ENCODE measurements around the gene MAP9.
A peak's percentile ranks its signal among the peaks of the same experiment; 100 is the strongest.
"Not testable (repeated sequence)": the region's sequence is repeated elsewhere in the genome, so short reads cannot be mapped to it uniquely, and the experiment has no call there.

Gene MAP9

DNA sequence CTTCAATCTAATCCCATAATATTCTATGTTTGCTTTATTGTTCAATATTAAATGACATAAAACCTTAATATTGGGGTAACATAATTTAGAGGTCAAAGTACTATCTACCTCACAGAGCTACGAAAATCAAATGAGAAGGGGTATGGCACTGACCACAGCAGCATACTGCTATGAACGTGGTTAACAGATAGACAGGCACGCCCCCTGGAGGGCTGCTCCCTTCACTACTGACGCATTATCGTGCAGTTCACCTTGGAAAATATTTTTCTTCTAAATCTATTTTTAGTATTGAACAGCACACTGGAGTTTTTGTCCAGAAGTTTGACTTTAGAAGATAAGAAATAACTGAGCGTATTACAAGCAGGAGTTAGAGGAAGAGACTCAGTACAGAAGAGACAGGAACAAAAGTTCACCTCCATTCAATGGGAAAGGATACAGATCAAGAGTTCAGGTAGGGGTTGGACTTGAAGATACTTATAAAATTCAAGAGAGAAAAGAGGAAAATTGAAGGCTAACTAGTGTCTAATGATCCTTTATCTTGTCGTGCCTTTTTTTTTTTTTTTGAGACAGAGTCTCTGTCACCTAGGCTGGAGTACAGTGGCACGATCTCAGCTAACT, 22.7 kb downstream of the MAP9 start:
- DNase-seq (ENCODE audit: low read depth in 2 of 3, low spot score in 1 of 3) = peak in 2 of 3 donors; percentile 23 to 34

DNA sequence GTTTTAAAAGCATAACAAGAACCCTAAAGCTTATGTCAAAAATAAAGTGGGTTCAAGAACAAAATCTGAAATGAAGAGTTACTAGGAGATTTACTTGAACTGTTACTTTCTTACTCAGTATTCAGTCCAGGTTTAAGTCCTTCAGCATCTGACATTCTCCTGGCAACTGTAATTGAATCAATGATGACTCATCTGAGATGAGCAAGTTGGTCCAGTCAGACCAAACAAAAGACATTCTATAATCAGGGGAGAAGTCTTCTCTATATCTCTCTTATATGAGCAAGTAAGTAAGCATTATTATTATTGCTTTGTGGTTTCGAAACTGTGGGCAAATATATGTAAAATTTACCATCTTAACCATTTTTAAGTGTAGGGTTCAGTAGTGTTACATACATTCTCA, 34.6 kb downstream of the MAP9 start:
- no peak for DNase-seq (ENCODE audit: low read depth in 2 of 3, low spot score in 1 of 3)

DNA sequence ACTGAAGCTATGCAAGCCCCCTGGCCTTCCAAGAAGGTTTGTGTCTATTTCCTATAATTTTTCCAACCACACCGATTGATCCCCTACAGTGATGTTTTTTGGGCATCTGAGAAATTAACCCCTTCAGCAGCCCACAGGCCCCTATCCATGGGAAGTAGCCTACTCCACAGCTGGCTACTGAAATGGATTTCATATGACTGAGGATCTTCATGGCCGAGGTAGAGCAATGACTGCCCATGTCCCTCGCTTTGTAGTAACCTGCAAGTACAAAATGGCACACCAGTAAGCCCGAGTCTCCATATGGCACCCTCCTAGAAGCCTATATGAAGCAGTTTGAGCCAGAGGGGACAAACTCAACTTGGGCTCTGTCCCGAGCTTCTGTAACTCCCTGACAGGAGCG, 36.8 kb downstream of the MAP9 start:
- no peak for DNase-seq (ENCODE audit: low read depth in 2 of 3, low spot score in 1 of 3)

DNA sequence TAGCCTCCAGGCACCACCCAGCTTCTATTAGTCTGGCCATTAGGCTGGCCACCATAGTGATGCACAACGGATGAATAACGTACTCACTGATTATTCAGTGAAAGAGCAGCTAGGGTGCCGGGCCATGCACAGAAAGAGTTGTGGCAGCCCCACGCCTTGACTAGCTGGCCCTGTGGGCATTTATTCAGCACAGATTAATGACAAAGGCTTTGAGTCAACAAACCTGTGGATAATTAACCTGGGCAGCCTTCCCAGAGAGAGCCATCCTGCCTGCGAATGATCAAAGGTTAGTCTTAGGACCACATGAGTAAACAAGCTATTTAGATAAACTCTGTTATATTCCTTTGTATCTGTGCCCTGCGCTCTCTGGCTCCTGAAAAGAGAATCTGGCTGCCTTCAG, 37.2 kb downstream of the MAP9 start:
- no peak for DNase-seq (ENCODE audit: low read depth in 2 of 3, low spot score in 1 of 3)

- DNase-seq (ENCODE audit: low read depth in 2 of 3, low spot score in 1 of 3) = no peak
Observed at GRCh38 chr4:155338196-155338595, 38.6 kb downstream of the MAP9 start.

- no peak for DNase-seq (ENCODE audit: low read depth in 2 of 3, low spot score in 1 of 3)
Observed at GRCh38 chr4:155336242-155336641, 40.5 kb downstream of the MAP9 start.

DNA sequence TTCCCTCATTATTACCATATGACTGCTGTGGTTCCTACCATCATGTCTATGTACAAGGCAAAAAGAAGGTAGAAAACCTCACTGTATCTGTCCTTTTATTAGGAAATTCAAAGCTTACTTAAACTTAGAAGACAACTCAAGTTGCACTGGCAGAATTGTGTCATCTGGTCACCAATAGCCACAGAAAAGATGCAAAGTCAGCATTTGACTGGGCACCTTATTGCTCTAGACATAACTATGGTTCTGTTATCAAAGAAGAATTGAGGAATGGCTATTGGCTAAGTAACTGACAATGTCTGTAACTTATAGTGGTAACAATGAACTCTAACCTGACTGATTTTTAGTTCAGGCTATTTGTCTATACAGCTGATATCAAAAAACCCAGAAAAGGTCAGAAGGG, 45.3 kb downstream of the MAP9 start:
- no peak for DNase-seq (ENCODE audit: low read depth in 2 of 3, low spot score in 1 of 3)

- DNase-seq (ENCODE audit: low read depth in 2 of 3, low spot score in 1 of 3) = no peak
Observed at GRCh38 chr4:155322782-155323181, 54.0 kb downstream of the MAP9 start.

DNA sequence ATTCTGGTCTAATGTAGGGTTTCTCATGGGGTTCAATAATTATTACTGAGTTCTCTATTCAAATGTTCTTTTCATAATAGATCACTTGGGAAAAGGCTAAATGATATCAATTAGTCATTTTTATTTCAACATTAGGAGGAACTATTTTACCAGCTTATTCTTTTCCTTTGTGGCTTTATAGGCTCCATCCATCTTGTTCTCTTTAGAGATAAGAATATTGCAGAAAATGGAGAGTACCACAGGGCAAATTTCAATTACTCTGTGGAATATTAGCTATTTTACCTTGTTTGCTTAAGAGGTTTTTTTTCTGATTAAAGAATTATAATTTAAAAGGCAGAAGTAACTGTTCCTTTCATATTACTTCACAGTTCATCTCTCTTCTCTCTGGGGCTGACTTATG, 55.8 kb downstream of the MAP9 start:
- DNase-seq (ENCODE audit: low read depth in 2 of 3, low spot score in 1 of 3) = no peak

GRCh38 chr4:155319516-155319915, 57.2 kb downstream of the MAP9 start:
- DNase-seq (ENCODE audit: low read depth in 2 of 3, low spot score in 1 of 3) = no peak

DNA sequence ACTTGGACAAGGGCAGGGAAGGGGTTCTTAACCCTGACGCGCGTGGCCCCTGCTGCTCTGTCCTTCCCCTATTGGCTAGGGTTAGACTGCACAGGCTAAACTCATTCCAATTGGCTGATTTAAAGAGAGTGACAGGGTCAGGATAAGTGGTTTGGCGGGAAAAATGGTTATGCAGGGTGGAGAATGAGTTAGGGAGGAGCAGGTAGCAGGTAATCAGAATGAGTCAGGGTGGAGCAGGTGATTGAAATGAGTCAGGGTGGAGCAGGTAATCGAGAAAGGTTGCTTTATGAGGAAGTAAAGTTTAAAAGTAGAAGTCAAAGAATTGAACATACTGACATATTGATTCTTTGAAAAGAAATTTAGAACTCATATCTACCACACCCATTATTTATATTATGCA, 64.7 kb downstream of the MAP9 start:
- DNase-seq (ENCODE audit: low read depth in 2 of 3, low spot score in 1 of 3) = not testable (repeated sequence)

- DNase-seq (ENCODE audit: low read depth in 2 of 3, low spot score in 1 of 3) = no peak
Observed at GRCh38 chr4:155307731-155308277, 69.0 kb downstream of the MAP9 start.

- no peak for DNase-seq (ENCODE audit: low read depth in 2 of 3, low spot score in 1 of 3)
Observed at GRCh38 chr4:155305619-155306018, 71.1 kb downstream of the MAP9 start.

- DNase-seq (ENCODE audit: low read depth in 2 of 3, low spot score in 1 of 3) = no peak
Observed at GRCh38 chr4:155304375-155304774, 72.4 kb downstream of the MAP9 start.

DNA sequence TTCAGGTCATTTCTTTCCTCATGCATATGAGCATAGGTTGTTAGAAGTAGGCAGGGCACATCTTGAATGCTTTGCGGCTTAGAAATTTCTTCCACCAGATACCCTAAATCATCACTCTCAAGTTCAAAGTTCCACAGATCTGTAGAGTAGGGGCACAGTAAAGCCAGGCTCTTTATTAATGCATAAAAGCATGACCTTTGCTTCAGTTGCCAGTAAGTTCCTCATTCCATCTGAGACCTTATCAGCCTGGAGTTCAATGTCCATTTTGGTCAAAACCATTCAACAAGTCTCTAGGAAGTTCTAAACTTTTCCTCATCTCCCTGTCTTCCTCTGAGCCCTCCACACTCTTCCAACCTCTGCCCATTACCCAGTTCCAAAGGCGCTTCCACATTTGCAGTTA, 77.7 kb downstream of the MAP9 start:
- no peak for DNase-seq (ENCODE audit: low read depth in 2 of 3, low spot score in 1 of 3)
